SK-N-SH treated with all-trans-retinoic acid at 6 μM for 48 hours (cell line): ENCODE measurements around the gene TARBP1.
A peak's percentile ranks its signal among the peaks of the same experiment; 100 is the strongest.

Source experiments
- ATAC-seq: fragments of 200-7000 bp; cut with Tn5 transposase; 3 replicates; pipeline ENCODE4 v1.9.1; 2020; ENCODE audit warnings: mild to moderate bottlenecking, moderate library complexity
- ARNTL ChIP-seq: fragments of 450-650 bp; formaldehyde crosslinking; IDR thresholded peaks from 2 replicates; pipeline ENCODE4 v1.5.0; 2020; ENCODE audit warnings: low read depth, mild to moderate bottlenecking, moderate library complexity, borderline replicate concordance
- BACH2 ChIP-seq: fragments of 250-450 bp; sonication (Bioruptor Pico); IDR thresholded peaks from 2 replicates; pipeline ENCODE4 v1.9.0; 2021; ENCODE audit warnings: mild to moderate bottlenecking, borderline replicate concordance
- CSDC2 ChIP-seq: fragments of 250-450 bp; sonication (Bioruptor Pico); IDR thresholded peaks from 2 replicates; pipeline ENCODE4 v1.5.0; 2020; ENCODE audit warnings: mild to moderate bottlenecking, moderate library complexity
- GLIS3 ChIP-seq: fragments of 250-450 bp; sonication (Bioruptor Pico); IDR thresholded peaks from 2 replicates; pipeline ENCODE4 v1.5.0; 2020; ENCODE audit warnings: mild to moderate bottlenecking, moderate library complexity
- OSR1 ChIP-seq: fragments of 250-450 bp; sonication (Bioruptor Pico); IDR thresholded peaks from 2 replicates; pipeline ENCODE4 v1.8.0; 2022; ENCODE audit warnings: moderate library complexity, mild to moderate bottlenecking, inconsistent platforms
- PPARA ChIP-seq: fragments of 250-450 bp; sonication (Bioruptor Pico); IDR thresholded peaks from 2 replicates; pipeline ENCODE4 v1.5.0; 2020; ENCODE audit warnings: mild to moderate bottlenecking, borderline replicate concordance
- RARB ChIP-seq: fragments of 250-450 bp; sonication (Bioruptor Pico); IDR thresholded peaks from 2 replicates; pipeline ENCODE4 v1.8.0; 2021; ENCODE audit warnings: mild to moderate bottlenecking, moderate library complexity
- SNAI2 ChIP-seq: fragments of 250-450 bp; sonication (Bioruptor Pico); IDR thresholded peaks from 2 replicates; pipeline ENCODE4 v1.5.0; 2020; ENCODE audit warnings: mild to moderate bottlenecking, moderate library complexity
- TCF4 ChIP-seq: fragments of 250-450 bp; sonication (Bioruptor Pico); IDR thresholded peaks from 2 replicates; pipeline ENCODE4 v1.8.0; 2021; ENCODE audit warnings: mild to moderate bottlenecking, moderate library complexity, borderline replicate concordance
- TOX ChIP-seq: fragments of 250-450 bp; sonication (Bioruptor Pico); IDR thresholded peaks from 2 replicates; pipeline ENCODE4 v1.8.0; 2021; ENCODE audit warnings: mild to moderate bottlenecking, moderate library complexity, borderline replicate concordance
- ZC3H10 ChIP-seq: fragments of 250-450 bp; sonication (Bioruptor Pico); IDR thresholded peaks from 2 replicates; pipeline ENCODE4 v1.5.1; 2021; ENCODE audit warnings: mild to moderate bottlenecking, moderate library complexity
- ZFP30 ChIP-seq: fragments of 450-650 bp; formaldehyde crosslinking; IDR thresholded peaks from 2 replicates; pipeline ENCODE4 v1.5.0; 2022; ENCODE audit warnings: mild to moderate bottlenecking, moderate library complexity
- ZNF565 ChIP-seq: fragments of 450-650 bp; formaldehyde crosslinking; conservative IDR thresholded peaks from 2 replicates; pipeline ENCODE4 v1.5.0; 2020; ENCODE audit warnings: low read depth, mild to moderate bottlenecking, moderate library complexity
- ZNF70 ChIP-seq: fragments of 450-650 bp; formaldehyde crosslinking; IDR thresholded peaks from 2 replicates; pipeline ENCODE4 v1.5.0; 2020; ENCODE audit warnings: mild to moderate bottlenecking, moderate library complexity
- ZNF8 ChIP-seq: fragments of 450-650 bp; formaldehyde crosslinking; IDR thresholded peaks from 2 replicates; pipeline ENCODE4 v1.5.0; 2020; ENCODE audit warnings: mild to moderate bottlenecking, moderate library complexity
- TF ChIP-seq, protein P1 (sequence below): fragments of 250-450 bp; sonication (Bioruptor Pico); IDR thresholded peaks from 2 replicates; pipeline ENCODE4 v1.8.0; 2020; ENCODE audit warnings: mild to moderate bottlenecking, moderate library complexity, borderline replicate concordance
- TF ChIP-seq, protein P2 (sequence below): fragments of 250-450 bp; sonication (Bioruptor Pico); IDR thresholded peaks from 2 replicates; pipeline ENCODE4 v1.5.1; 2020; ENCODE audit warnings: low read depth, mild to moderate bottlenecking, moderate library complexity
- TF ChIP-seq, protein P3 (sequence below): fragments of 250-450 bp; sonication (Bioruptor Pico); IDR thresholded peaks from 2 replicates; pipeline ENCODE4 v1.5.0; 2020; ENCODE audit warnings: mild to moderate bottlenecking, moderate library complexity
- TF ChIP-seq, protein P4 (sequence below): fragments of 250-450 bp; sonication (Bioruptor Pico); IDR thresholded peaks from 2 replicates; pipeline ENCODE4 v1.8.0; 2021; ENCODE audit warnings: low read depth, mild to moderate bottlenecking, moderate library complexity, borderline replicate concordance
- TF ChIP-seq, protein P5 (sequence below): fragments of 250-450 bp; sonication (Bioruptor Pico); IDR thresholded peaks from 2 replicates; pipeline ENCODE4 v1.5.1; 2021; ENCODE audit warnings: mild to moderate bottlenecking, moderate library complexity

Gene TARBP1

DNA sequence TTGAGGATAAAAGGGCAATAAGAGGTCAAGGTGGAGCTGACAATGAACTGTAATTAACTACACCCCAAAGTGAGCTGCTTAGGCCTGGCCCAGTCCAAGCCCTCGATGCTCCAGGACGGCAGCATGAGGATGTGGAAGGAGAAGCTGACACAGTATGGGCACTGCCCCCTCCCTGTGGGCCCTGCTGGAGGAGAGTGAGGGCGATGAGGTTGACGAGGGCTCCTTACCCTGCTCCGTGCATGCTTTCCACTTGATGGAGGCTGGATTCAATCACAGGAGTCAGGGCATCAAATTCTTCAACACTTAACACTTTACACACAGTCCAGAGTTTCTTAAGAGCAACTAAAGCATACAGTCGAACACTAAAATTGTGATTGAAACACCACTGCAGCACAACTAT lies 73.3 kb downstream of the TARBP1 start:
- no peak for ATAC-seq
- TF ChIP-seq ZNF565 (CRISPR knock-in tag), result no peak
- TF ChIP-seq ZFP30 (CRISPR knock-in tag), result no peak
- TF ChIP-seq ZNF8 (CRISPR knock-in tag), result no peak
- TF ChIP-seq GLIS3 (CRISPR knock-in tag), result no peak
- TF ChIP-seq ZC3H10, result no peak
- TF ChIP-seq TCF4 (CRISPR knock-in tag), result no peak
- TF ChIP-seq, protein P1, sequence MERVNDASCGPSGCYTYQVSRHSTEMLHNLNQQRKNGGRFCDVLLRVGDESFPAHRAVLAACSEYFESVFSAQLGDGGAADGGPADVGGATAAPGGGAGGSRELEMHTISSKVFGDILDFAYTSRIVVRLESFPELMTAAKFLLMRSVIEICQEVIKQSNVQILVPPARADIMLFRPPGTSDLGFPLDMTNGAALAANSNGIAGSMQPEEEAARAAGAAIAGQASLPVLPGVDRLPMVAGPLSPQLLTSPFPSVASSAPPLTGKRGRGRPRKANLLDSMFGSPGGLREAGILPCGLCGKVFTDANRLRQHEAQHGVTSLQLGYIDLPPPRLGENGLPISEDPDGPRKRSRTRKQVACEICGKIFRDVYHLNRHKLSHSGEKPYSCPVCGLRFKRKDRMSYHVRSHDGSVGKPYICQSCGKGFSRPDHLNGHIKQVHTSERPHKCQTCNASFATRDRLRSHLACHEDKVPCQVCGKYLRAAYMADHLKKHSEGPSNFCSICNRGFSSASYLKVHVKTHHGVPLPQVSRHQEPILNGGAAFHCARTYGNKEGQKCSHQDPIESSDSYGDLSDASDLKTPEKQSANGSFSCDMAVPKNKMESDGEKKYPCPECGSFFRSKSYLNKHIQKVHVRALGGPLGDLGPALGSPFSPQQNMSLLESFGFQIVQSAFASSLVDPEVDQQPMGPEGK, result no peak
- no peak for TF ChIP-seq ZNF70 (CRISPR knock-in tag)
- TF ChIP-seq PPARA (CRISPR knock-in tag), result no peak
- no peak for TF ChIP-seq BACH2 (CRISPR knock-in tag)
- TF ChIP-seq RARB (CRISPR knock-in tag), result no peak
- TF ChIP-seq ARNTL (CRISPR knock-in tag), result no peak

DNA sequence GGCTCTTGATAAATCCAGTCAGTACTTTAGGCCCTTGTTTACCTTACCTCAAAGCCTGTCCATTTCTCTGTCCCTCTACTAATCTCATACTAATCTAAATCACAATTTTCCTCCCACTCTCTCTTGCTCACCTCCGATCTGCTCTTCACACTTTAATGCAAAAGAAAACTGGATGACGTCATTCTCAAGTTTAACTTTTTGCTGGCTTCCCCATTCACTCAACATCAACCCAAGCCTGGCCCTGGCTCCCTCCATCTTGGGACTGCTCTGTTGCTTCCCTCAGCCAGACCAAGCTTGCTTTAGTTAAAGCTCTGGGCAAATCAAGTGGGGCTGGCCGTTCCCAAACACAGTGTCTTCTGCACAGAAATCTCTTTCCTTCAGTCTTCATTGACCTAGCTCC lies 76.0 kb downstream of the TARBP1 start:
- TF ChIP-seq TCF4 (CRISPR knock-in tag) (no peak), ZNF565 (CRISPR knock-in tag) (no peak)
- TF ChIP-seq, protein P2, sequence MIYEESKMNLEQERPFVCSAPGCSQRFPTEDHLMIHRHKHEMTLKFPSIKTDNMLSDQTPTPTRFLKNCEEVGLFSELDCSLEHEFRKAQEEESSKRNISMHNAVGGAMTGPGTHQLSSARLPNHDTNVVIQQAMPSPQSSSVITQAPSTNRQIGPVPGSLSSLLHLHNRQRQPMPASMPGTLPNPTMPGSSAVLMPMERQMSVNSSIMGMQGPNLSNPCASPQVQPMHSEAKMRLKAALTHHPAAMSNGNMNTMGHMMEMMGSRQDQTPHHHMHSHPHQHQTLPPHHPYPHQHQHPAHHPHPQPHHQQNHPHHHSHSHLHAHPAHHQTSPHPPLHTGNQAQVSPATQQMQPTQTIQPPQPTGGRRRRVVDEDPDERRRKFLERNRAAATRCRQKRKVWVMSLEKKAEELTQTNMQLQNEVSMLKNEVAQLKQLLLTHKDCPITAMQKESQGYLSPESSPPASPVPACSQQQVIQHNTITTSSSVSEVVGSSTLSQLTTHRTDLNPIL (CRISPR knock-in tag), result no peak
- no peak for ATAC-seq

DNA sequence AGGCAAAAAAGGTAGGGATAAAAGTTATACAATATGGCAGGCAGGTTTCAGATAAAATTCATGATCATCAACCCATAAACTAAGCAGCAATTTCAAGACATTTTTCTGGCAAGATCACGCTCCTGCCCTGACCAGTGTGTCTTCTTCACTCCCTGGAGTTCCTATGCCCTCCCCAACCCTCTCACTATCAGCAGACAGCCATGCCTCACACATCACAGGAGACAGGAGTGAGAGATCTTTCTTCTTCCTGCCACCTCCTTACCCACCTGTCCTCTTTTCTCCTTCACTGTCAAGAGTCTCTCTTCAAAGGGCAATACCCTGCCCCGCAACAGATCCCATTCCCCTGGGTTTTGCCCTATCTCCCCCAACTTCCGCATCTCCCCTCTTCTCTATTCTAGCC lies 77.3 kb downstream of the TARBP1 start:
- no peak for ATAC-seq
- TF ChIP-seq, protein P2 (CRISPR knock-in tag), result no peak
- no peak for TF ChIP-seq RARB (CRISPR knock-in tag)
- no peak for TF ChIP-seq TCF4 (CRISPR knock-in tag)
- no peak for TF ChIP-seq ZNF8 (CRISPR knock-in tag)
- no peak for TF ChIP-seq ARNTL (CRISPR knock-in tag)
- no peak for TF ChIP-seq ZNF70 (CRISPR knock-in tag)
- TF ChIP-seq SNAI2, result no peak
- TF ChIP-seq ZC3H10, result no peak
- no peak for TF ChIP-seq BACH2 (CRISPR knock-in tag)
- TF ChIP-seq, protein P3, sequence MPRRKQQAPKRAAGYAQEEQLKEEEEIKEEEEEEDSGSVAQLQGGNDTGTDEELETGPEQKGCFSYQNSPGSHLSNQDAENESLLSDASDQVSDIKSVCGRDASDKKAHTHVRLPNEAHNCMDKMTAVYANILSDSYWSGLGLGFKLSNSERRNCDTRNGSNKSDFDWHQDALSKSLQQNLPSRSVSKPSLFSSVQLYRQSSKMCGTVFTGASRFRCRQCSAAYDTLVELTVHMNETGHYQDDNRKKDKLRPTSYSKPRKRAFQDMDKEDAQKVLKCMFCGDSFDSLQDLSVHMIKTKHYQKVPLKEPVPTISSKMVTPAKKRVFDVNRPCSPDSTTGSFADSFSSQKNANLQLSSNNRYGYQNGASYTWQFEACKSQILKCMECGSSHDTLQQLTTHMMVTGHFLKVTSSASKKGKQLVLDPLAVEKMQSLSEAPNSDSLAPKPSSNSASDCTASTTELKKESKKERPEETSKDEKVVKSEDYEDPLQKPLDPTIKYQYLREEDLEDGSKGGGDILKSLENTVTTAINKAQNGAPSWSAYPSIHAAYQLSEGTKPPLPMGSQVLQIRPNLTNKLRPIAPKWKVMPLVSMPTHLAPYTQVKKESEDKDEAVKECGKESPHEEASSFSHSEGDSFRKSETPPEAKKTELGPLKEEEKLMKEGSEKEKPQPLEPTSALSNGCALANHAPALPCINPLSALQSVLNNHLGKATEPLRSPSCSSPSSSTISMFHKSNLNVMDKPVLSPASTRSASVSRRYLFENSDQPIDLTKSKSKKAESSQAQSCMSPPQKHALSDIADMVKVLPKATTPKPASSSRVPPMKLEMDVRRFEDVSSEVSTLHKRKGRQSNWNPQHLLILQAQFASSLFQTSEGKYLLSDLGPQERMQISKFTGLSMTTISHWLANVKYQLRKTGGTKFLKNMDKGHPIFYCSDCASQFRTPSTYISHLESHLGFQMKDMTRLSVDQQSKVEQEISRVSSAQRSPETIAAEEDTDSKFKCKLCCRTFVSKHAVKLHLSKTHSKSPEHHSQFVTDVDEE (CRISPR knock-in tag), result no peak
- TF ChIP-seq TOX (CRISPR knock-in tag), result no peak
- no peak for TF ChIP-seq CSDC2
- TF ChIP-seq, protein P1, result no peak

DNA sequence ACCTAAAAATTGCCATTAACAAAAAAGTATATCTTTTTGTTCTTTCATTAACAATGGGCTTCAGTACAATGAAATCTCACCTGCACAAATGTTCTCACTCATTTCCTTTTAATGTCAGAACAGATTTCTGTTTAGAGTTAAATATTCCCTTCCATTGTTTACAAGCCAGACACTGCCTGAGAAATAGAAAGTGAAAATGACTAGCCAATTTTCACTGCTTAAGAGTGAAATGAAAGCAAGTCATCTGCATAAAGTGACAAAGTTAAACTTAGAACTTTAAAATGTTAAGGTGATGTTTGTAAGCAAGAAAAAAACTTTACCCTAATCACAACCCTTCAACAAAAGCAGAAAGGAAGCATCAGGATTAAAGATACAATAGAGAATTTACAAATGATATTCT lies 78.2 kb downstream of the TARBP1 start:
- peak; percentile 28; the same call in 2 of the 3 replicates for ATAC-seq
- no peak for TF ChIP-seq TCF4 (CRISPR knock-in tag)
- TF ChIP-seq, protein P4, sequence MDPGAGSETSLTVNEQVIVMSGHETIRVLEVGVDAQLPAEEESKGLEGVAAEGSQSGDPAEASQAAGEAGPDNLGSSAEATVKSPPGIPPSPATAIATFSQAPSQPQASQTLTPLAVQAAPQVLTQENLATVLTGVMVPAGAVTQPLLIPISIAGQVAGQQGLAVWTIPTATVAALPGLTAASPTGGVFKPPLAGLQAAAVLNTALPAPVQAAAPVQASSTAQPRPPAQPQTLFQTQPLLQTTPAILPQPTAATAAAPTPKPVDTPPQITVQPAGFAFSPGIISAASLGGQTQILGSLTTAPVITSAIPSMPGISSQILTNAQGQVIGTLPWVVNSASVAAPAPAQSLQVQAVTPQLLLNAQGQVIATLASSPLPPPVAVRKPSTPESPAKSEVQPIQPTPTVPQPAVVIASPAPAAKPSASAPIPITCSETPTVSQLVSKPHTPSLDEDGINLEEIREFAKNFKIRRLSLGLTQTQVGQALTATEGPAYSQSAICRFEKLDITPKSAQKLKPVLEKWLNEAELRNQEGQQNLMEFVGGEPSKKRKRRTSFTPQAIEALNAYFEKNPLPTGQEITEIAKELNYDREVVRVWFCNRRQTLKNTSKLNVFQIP (CRISPR knock-in tag), result no peak
- no peak for TF ChIP-seq SNAI2
- no peak for TF ChIP-seq ZC3H10
- TF ChIP-seq, protein P5, sequence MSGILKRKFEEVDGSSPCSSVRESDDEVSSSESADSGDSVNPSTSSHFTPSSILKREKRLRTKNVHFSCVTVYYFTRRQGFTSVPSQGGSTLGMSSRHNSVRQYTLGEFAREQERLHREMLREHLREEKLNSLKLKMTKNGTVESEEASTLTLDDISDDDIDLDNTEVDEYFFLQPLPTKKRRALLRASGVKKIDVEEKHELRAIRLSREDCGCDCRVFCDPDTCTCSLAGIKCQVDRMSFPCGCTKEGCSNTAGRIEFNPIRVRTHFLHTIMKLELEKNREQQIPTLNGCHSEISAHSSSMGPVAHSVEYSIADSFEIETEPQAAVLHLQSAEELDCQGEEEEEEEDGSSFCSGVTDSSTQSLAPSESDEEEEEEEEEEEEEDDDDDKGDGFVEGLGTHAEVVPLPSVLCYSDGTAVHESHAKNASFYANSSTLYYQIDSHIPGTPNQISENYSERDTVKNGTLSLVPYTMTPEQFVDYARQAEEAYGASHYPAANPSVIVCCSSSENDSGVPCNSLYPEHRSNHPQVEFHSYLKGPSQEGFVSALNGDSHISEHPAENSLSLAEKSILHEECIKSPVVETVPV (CRISPR knock-in tag), result no peak
- TF ChIP-seq RARB (CRISPR knock-in tag), result no peak
- no peak for TF ChIP-seq ZNF565 (CRISPR knock-in tag)
- no peak for TF ChIP-seq BACH2 (CRISPR knock-in tag)
- no peak for TF ChIP-seq OSR1
- no peak for TF ChIP-seq ZFP30 (CRISPR knock-in tag)
- TF ChIP-seq, protein P1, result no peak
